ENCODE results near the gene MCTP1. TPM values are rescaled to one million over a fixed set of nuclear protein-coding genes. Genes with fewer than 3 reads are reported as not detected.
A peak's percentile ranks its signal among the peaks of the same experiment; 100 is the strongest.

Gene MCTP1
- polyA plus RNA-seq, 12 donors = 6.1 to 17.2 (median 10.6) TPM; not detected in 1

GRCh38 chr5:94707359-94707758 is 577.5 kb downstream of the MCTP1 start:
- no peak for DNase-seq

GRCh38 chr5:94705427-94705826 is 579.5 kb downstream of the MCTP1 start:
- no peak for DNase-seq

DNA sequence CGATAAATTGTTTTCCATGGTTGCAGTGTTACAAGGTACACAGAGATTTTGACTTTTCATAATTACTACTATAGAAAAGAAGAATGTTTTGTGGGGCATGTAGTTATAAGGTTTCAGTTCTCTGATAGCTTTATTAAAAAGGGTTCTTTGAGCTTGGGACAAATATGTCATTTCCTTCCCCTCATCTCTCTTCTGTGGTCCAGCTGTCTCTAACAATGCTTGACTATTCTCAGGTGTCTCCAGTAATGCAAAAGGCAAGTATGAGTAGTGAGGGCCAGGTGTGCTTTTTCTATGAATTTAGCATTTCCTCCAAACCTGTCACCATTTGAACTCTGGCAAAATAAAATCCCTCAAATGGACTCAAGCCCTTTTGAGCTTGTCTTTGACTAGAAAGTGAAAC is 582.2 kb downstream of the MCTP1 start:
- no peak for DNase-seq

DNA sequence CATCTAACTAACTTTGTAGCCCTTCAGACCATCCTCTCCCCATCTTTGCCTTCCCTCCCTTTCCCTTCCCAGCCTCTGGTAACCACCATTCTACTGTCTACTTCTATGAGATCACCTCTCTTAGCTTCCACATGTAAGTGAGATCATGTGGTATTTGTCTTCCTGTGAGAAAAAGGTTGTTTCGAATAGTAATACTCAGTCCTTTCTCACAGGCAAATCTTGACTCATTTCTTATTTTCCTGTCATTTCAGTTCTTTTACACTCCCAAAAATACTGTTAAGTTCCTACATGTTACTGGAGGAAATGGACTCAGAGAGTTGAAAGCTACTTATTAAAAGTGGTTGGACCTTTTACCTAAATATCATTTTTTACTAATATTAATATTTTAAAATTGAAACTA is 584.3 kb downstream of the MCTP1 start:
- no peak for DNase-seq

DNA sequence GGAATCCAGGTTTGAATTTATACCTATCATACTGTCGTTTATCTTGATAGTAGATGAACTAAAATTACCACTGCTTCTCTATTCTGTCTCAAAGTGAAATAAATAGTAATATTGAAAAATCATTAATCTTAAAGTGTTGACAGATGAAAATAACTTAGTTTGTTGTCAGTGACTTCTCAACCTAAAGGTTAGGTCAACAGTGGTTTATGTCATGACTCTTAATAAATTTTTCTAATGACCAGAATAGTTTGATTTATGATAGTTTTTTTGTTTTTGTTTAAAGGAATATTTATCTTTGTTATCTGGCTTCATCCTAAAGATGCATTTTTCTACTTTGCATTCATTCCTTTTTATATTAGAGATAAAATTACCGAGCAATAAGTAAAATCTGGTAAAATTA is 585.3 kb downstream of the MCTP1 start:
- DNase-seq = no peak

GRCh38 chr5:94698197-94698596 is 586.7 kb downstream of the MCTP1 start:
- DNase-seq = no peak

- no peak for DNase-seq
Measured at GRCh38 chr5:94694671-94695070, 590.2 kb downstream of the MCTP1 start.

GRCh38 chr5:94693845-94694370 is 591.0 kb downstream of the MCTP1 start:
- DNase-seq = no peak

DNA sequence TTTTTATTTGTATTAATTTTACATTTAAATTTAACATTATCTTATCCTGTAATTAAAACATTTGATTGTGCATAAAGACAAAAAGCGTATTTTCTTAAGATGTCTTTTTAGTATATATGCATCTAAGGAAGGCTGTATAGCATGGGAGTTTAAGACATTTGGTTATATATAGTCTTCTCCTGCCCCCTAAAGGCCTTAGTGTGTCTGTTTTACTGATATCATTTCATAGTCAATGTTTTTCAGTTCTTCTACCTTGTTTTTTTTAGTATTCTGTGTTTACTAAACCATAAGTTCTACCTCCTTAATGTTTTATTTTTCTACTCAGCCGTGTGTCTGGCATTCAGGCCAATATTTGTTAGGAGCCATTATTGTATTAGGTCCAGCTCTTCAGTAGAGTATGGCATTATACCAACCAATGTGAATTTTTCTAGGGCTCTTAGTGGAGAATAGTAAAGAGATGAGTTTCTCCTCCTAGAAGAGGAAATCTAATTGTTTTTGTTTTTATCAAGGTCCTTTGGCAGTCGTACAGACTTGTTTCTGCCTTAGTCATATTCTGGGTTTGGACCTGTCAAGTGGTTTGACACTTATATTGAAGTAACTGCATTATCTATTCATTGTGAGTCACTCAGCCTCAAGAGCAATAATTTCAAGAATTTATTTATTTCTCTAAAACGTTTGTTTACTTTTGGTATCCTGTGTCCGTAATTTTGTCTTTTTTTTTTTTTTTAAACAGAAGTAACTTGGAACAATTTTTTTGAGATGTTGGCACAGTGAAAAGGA is 591.7 kb downstream of the MCTP1 start:
- peak; percentile 40 for DNase-seq

DNA sequence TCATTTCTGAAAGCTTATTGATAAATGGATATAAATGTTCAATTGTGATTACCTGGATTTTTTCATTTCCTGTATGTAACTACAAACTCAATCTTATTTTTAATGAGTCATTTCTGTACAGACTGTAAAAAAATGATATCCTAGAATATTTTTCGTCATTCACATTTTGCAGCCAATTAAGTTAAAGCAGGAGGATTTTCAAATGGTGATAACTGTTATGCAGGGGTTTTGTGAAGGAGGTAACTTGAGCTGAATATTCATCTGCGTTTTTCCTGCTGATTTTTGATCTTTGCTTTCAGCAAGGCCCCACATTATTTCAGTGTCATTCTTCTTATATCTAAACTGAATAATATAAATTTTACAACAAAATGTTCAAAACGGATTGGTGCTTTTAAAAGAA is 592.3 kb downstream of the MCTP1 start:
- DNase-seq = no peak

DNA sequence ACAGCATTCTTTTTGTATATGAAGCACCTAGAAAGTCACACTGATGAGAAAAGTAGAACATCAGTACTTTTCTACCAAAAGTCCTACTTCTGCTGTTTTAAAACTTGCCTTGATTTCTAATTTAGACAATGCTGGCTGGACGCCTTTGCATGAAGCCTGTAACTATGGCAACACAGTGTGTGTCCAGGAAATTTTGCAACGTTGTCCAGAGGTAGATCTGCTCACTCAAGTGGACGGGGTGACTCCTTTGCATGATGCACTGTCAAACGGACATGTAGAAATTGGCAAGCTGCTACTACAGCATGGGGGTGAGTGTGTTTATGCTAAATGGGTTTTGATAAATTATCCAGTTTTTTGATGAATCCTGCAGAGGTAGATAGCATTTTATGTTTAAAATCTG is 592.9 kb downstream of the MCTP1 start:
- DNase-seq = peak; percentile 50

DNA sequence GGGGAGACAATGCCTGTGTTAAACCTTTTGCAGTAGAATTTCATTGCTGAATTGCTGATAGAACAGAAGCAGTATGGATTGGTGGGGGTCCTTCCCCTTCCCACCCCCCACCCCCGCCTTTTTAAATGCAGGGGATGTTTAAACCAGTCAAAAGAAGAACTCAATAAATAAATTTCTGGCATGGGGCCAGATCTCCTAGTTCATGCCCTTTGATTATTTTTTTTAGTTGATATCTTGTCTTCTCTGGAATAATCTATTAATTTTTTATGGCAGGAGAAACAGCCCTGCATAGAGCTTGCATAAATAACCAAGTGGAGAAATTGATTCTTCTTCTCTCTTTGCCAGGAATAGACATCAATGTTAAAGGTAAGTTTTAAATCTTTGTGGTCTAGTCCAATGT is 593.6 kb downstream of the MCTP1 start:
- DNase-seq = no peak

DNA sequence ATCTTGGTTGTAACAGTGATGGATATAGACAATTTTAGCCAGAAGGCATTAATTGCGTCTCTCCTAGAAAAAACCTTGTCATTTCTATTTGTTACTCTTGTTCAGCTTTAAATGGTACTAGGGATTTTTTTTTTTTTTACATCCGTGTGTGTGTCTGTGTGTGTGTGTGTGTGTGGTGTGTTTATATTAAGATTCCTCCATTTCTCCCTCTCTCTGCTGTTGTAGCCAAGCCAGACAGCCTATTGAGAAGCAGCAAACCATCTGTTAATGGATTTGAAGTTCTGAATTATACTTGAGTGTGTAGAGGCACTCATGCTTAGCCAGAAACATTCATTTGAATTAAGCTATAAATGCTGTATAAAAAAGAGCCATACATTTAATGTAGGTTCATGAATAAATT is 594.1 kb downstream of the MCTP1 start:
- DNase-seq = no peak

DNA sequence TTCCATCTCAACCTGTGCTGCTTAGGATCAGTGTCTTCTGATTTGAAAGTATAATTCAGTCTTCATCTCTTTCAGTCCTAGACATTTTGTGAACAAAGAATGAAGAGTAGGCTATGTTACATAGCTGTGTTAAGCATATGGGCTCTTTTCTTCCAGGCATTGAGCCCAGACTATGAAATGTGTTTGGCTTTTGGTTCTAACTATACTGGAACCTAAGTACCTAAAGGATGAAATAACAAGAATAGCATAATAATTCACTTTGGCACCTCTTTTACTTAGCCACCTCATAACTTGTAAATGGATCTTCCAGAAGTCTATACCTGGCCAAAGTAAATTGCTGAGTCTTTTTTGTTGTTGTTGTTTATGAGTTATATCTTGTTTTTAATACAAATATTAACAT is 595.0 kb downstream of the MCTP1 start:
- DNase-seq = peak; percentile 35

GRCh38 chr5:94682814-94683520 is 601.9 kb downstream of the MCTP1 start:
- DNase-seq = no peak

GRCh38 chr5:94675965-94676618 is 608.8 kb downstream of the MCTP1 start:
- no peak for DNase-seq

DNA sequence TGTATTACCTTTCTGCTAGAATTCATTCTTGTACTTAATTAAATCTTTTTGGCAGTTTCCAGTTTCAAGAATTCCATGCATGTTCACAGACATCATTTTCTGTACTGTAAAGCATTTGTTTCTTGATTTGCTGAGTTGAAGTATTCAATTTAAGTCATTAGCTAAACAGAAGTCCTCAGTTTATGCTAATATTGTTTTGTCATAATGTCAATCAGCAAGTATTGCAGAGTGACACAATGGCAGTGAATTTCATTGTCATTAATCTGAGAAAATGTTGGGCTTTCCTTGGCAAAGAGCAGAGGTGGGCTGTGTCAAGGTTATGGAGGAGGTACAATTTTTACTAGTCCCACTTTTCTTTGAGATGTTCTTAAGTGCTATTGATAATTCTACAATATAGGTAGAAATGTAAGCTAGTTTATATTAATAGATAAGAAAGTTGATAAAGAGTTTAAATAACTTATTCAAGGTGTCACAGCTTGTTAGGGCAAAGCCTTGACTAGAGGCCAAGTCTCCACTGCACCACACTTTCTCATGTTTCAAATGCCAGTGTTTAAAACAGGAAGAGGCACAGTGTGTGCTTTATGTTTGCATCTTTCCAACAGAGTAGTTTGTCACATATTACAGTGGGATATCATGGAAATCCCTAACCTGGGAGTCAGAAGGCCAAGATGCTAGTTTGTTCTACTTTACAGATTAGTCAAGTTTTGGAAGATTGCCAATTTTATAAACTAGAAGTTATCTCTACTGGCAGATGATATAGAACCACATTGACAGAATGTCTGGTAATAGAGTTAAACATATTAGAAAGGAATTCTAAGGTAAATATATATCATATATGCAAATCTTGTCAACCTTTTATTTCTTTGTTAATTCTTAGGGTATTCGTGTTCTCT is 610.2 kb downstream of the MCTP1 start:
- DNase-seq = no peak

- no peak for DNase-seq
Measured at GRCh38 chr5:94672746-94673145, 612.1 kb downstream of the MCTP1 start.

DNA sequence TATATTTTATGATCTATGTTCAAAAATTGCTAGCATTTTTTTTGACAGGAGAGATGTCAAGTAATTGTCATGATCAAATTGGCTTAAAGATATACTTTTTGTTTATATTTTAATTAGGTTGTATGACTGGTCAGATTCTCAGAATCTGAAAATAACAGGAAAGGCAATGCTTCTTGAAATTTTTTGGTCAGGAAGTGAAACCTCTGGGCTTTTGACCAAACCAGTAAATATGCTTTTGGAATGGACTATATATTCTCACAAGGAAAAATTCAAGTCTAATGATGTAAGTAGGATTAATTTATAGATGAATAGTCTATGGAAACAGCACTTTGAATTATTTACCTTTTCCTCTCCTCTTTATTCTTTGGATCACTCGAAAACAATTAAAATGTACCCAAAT is 614.2 kb downstream of the MCTP1 start:
- no peak for DNase-seq

DNA sequence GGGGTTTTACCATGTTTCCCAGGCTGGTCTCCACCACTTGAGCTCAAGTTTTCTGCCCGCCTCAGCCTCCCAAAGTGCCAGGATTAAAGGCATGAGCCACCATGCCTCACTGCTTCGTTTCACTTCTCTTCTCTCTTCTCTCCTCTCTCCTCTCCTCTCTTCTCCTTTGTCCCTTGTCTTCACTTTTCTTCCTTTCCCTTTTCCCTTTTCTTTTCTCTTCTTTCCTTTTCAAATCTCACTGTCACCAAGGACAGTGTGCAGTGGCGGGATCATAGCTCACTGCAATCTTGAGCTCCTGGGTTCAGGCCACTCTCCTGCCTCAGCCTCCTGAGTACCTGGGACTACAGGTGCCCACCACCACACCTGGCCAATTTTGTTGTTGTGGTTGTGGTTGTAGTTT is 617.0 kb downstream of the MCTP1 start:
- DNase-seq = no peak

DNA sequence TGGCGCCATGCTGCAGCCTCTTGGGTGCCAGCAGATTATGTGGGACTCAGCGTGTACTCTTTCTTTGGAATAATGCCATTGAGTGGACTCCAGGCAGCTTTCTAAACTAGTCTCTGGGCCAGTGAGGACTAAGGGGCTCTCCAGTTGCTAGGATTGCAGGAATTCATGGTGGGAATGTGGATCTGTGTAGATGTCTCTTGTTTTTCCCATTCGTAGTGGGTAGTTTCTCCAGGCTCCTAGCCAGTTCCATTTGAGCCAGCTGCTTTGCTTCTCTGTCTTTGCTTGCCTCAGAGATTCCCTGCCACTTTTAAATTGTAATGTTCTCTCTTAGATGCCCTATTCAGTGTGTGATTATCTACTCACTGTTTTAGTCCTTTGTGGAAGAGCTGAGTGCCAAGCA is 623.8 kb downstream of the MCTP1 start:
- DNase-seq = no peak

DNA sequence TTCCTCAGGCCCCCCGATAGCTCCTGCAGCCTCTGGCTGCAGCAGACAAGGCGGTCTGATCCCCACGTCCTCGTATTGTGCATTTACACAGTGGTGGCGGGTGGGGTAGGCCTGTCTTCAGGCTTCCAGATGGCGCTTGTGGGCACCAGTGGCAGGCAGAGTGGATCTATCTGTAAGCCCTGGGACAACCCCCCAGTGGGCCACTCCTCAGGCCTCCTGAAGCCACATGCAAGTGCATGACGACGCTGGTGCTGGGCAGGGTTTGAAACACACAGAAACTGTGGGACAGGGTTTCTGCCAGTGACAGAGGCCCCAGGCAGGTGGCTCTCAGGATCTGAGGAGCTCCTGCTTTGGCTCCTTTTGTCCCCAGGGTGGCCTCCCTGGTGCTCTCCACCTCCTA is 624.4 kb downstream of the MCTP1 start:
- no peak for DNase-seq
